Osteoblast (primary cell): ENCODE data around the gene PTAFR. TPM values are rescaled to one million over a fixed set of nuclear protein-coding genes. Genes with fewer than 3 reads are reported as not detected.

ENCODE experiments used
- DNase-seq: peaks from one replicate; pipeline ENCODE4 v3.0.0; 2011; ENCODE audit warnings: low spot score, mixed read lengths; ENCODE audit not compliant: insufficient read length; ENCODE audit errors: missing footprints
- H2AFZ ChIP-seq: 2 replicates; pipeline ENCODE4 v1.6.0; 2011; ENCODE audit warnings: mild to moderate bottlenecking, low read length
- H3K27ac ChIP-seq: 2 replicates; pipeline ENCODE4 v1.5.1; 2011; ENCODE audit warnings: mild to moderate bottlenecking, low read depth, low read length, moderate library complexity
- H3K27me3 ChIP-seq: 2 replicates; pipeline ENCODE4 v1.6.0; 2012; ENCODE audit warnings: mild to moderate bottlenecking, control low read depth, inconsistent platforms, low read length, moderate library complexity; ENCODE audit not compliant: insufficient read depth
- H3K36me3 ChIP-seq: 2 replicates; pipeline ENCODE4 v1.5.1; 2011; ENCODE audit warnings: mild to moderate bottlenecking, low read length, control low read depth, moderate library complexity; ENCODE audit not compliant: insufficient read depth
- H3K4me1 ChIP-seq: 2 replicates; pipeline ENCODE4 v1.5.1; 2011; ENCODE audit warnings: mild to moderate bottlenecking, low read length, control low read depth, moderate library complexity; ENCODE audit not compliant: insufficient read depth
- H3K4me2 ChIP-seq: 2 replicates; pipeline ENCODE4 v1.6.0; 2011; ENCODE audit warnings: mild to moderate bottlenecking, low read length; ENCODE audit not compliant: insufficient read depth
- H3K4me3 ChIP-seq: fragments of 200-600 bp; sonication (generic); 3 replicates; pipeline ENCODE4 v1.5.1; 2012; ENCODE audit warnings: mild to moderate bottlenecking, low read length, inconsistent platforms; ENCODE audit not compliant: insufficient read depth
- H3K79me2 ChIP-seq: 2 replicates; pipeline ENCODE4 v1.6.0; 2012; ENCODE audit warnings: mild to moderate bottlenecking, low read length, control low read depth, inconsistent platforms; ENCODE audit not compliant: insufficient read depth
- H3K9me3 ChIP-seq: 2 replicates; pipeline ENCODE4 v1.5.1; 2011; ENCODE audit warnings: low read depth, low read length, control low read depth
- H4K20me1 ChIP-seq: 2 replicates; pipeline ENCODE4 v1.6.0; 2012; ENCODE audit warnings: mild to moderate bottlenecking, low read length, control low read depth; ENCODE audit not compliant: insufficient read depth
- total RNA-seq: library from RNA; depleted of rRNA; stranded (reverse); fragments of >200 nt; gene quantifications from 2 replicates; pipeline ENCODE4 v1.2.3, GENCODE V29; 2012
- TF ChIP-seq, protein P1 (sequence below): IDR thresholded peaks from 2 replicates; pipeline ENCODE4 v1.5.1; 2011; ENCODE audit warnings: mild to moderate bottlenecking, low read depth, low read length, moderate library complexity; ENCODE audit errors: extremely low read depth

The PTAFR gene
- total RNA-seq, 1 donor: under 0.01 TPM

DNA sequence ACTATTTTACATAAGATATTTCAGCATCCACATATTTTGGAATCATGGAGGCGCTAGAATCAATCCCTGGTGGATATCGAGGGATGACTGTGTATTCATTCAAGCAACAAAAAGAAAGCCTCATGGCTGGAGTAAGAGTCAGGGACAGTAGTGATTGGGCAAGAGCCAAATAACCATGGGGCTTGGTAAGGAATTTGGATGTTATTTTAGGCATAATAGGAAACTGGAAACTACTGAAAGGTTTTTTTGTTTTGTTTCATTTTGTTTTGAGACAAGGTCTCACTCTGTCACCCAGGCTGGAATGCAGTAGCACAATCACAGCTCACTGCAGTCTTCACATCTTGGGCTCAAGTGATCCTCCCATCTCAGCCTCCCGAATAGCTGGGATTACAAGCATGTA, 54.3 kb downstream of the PTAFR start:
- H4K20me1 ChIP-seq: no peaks in the 10 kb centered on the region
- H3K36me3 ChIP-seq: no peaks in the 10 kb centered on the region
- no peak overlapping the region for H3K4me2 ChIP-seq
- TF ChIP-seq, protein P1, sequence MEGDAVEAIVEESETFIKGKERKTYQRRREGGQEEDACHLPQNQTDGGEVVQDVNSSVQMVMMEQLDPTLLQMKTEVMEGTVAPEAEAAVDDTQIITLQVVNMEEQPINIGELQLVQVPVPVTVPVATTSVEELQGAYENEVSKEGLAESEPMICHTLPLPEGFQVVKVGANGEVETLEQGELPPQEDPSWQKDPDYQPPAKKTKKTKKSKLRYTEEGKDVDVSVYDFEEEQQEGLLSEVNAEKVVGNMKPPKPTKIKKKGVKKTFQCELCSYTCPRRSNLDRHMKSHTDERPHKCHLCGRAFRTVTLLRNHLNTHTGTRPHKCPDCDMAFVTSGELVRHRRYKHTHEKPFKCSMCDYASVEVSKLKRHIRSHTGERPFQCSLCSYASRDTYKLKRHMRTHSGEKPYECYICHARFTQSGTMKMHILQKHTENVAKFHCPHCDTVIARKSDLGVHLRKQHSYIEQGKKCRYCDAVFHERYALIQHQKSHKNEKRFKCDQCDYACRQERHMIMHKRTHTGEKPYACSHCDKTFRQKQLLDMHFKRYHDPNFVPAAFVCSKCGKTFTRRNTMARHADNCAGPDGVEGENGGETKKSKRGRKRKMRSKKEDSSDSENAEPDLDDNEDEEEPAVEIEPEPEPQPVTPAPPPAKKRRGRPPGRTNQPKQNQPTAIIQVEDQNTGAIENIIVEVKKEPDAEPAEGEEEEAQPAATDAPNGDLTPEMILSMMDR: no peak
- no peak overlapping the region for H3K4me3 ChIP-seq
- no peaks in the 10 kb centered on the region for H3K27me3 ChIP-seq
- peaks cover 18% of the 10 kb centered on the region for H3K4me1 ChIP-seq
- no peaks in the 10 kb centered on the region for H3K9me3 ChIP-seq
- DNase-seq: peak; percentile 70
- H2AFZ ChIP-seq: no peak overlapping the region
- no peak overlapping the region for H3K27ac ChIP-seq
- H3K79me2 ChIP-seq: no peaks in the 10 kb centered on the region

DNA sequence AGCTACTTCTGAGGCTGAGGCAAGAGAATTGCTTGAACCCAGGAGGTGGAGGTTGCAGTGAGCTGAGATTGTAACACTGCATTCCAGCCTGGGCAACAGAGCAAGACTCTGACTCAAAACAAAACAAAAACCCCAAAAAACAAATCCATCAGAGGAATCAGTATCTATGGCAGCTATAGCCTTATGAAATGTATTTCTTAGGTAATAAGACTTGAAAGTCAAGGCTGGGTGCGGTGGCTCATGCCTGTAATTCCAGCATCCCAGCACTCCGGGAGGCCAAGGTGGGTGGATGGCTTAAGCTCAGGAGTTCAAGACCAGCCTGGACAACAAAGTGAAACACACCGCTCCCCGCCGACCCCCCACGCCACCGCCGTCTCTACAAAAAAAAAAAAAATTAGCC, 56.9 kb downstream of the PTAFR start:
- no peaks in the 10 kb centered on the region for H3K36me3 ChIP-seq
- H3K27ac ChIP-seq: no peak overlapping the region
- DNase-seq: no peak
- TF ChIP-seq, protein P1: no peak
- no peaks in the 10 kb centered on the region for H3K79me2 ChIP-seq
- H3K27me3 ChIP-seq: no peaks in the 10 kb centered on the region
- H3K4me2 ChIP-seq: no peak overlapping the region
- H3K4me1 ChIP-seq: peaks cover 18% of the 10 kb centered on the region
- no peak overlapping the region for H3K4me3 ChIP-seq
- no peaks in the 10 kb centered on the region for H4K20me1 ChIP-seq
- H2AFZ ChIP-seq: no peak overlapping the region
- no peaks in the 10 kb centered on the region for H3K9me3 ChIP-seq

GRCh38 chr1:28118640-28119307, 57.7 kb downstream of the PTAFR start:
- Histone ChIP-seq H3K4me3 (no peak overlapping the region), H3K4me1 (peaks cover 18% of the 10 kb centered on the region), H4K20me1 (no peaks in the 10 kb centered on the region), H3K27ac (no peak overlapping the region), H3K27me3 (no peaks in the 10 kb centered on the region), H3K79me2 (no peaks in the 10 kb centered on the region), H3K9me3 (no peaks in the 10 kb centered on the region), H3K4me2 (no peak overlapping the region), H3K36me3 (no peaks in the 10 kb centered on the region), H2AFZ (no peak overlapping the region)
- TF ChIP-seq, protein P1: no peak
- no peak for DNase-seq

DNA sequence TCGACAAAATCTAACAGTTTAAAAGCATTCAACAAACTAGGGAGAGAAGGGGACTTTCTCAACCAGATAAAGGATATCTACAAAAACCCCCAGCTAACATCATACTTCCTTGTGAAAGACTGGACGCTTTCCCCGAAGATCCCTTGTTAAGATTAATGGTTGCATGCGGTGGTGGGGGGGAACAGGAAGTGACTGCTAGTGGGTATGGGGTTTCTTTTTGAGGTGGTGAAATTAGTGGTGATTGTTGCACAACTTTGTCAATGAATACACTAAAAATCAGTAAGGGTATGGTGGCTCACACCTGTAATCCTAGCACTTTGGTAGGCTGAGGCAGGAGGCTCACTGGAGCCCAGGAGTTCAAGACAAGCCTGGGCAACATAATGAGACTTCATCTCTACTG, 61.2 kb downstream of the PTAFR start:
- no peak overlapping the region for H2AFZ ChIP-seq
- H3K27ac ChIP-seq: no peak overlapping the region

More for the DNA sequence above, 61.2 kb downstream of the PTAFR start:
- no peaks in the 10 kb centered on the region for H3K36me3 ChIP-seq
- H3K9me3 ChIP-seq: no peaks in the 10 kb centered on the region
- no peaks in the 10 kb centered on the region for H3K27me3 ChIP-seq
- no peaks in the 10 kb centered on the region for H4K20me1 ChIP-seq
- no peak for DNase-seq
- no peak overlapping the region for H3K4me3 ChIP-seq
- no peaks in the 10 kb centered on the region for H3K79me2 ChIP-seq
- TF ChIP-seq, protein P1: no peak
- H3K4me1 ChIP-seq: peaks cover 10% of the 10 kb centered on the region
- no peak overlapping the region for H3K4me2 ChIP-seq
